GM23338 (cell line): ENCODE data around the gene LTBP2. TPM values are rescaled to one million over a fixed set of nuclear protein-coding genes. Genes with fewer than 3 reads are reported as not detected.

Source experiments
- ATAC-seq: fragments of 200-7000 bp; cut with Tn5 transposase; 3 replicates; pipeline ENCODE4 v1.9.1; 2020
- DNase-seq: peaks from one replicate; pipeline ENCODE4 v3.0.0-alpha.2; 2015; ENCODE audit warnings: low spot score
- H2AFZ ChIP-seq: fragments of 200-600 bp; sonication (generic); 2 replicates; pipeline ENCODE4 v1.8.0; 2016; ENCODE audit warnings: antibody characterized with exemption, mild to moderate bottlenecking, moderate library complexity
- H3F3A ChIP-seq: fragments of 200-600 bp; sonication (generic); replicated peaks from 2 replicates; pipeline ENCODE4 v1.8.0; 2017; ENCODE audit warnings: antibody characterized with exemption, mixed run types, low read depth
- H3K27ac ChIP-seq: fragments of 200-600 bp; sonication (generic); 2 replicates; pipeline ENCODE4 v1.6.1; 2016; ENCODE audit warnings: low read depth
- H3K27me3 ChIP-seq: fragments of 200-600 bp; sonication (generic); 2 replicates; pipeline ENCODE4 v1.8.0; 2016; ENCODE audit warnings: mild to moderate bottlenecking, mixed run types, moderate library complexity; ENCODE audit not compliant: insufficient read depth
- H3K36me3 ChIP-seq: fragments of 200-600 bp; sonication (generic); 2 replicates; pipeline ENCODE4 v1.8.0; 2016; ENCODE audit warnings: mild to moderate bottlenecking; ENCODE audit not compliant: insufficient read depth
- H3K4me1 ChIP-seq: fragments of 200-600 bp; sonication (generic); 2 replicates; pipeline ENCODE4 v1.8.0; 2016; ENCODE audit warnings: mild to moderate bottlenecking, moderate library complexity; ENCODE audit not compliant: insufficient read depth
- H3K4me2 ChIP-seq: fragments of 200-600 bp; sonication (generic); 2 replicates; pipeline ENCODE4 v1.7.1; 2017; ENCODE audit warnings: mixed run types
- H3K4me3 ChIP-seq: fragments of 200-600 bp; sonication (generic); 2 replicates; pipeline ENCODE4 v1.6.1; 2016; ENCODE audit warnings: mixed run types
- H3K79me2 ChIP-seq: fragments of 200-600 bp; sonication (generic); replicated peaks from 2 replicates; pipeline ENCODE4 v1.8.0; 2017; ENCODE audit warnings: mild to moderate bottlenecking; ENCODE audit not compliant: insufficient read depth
- H3K9me2 ChIP-seq: fragments of 200-600 bp; sonication (generic); 2 replicates; pipeline ENCODE4 v1.8.0; 2017; ENCODE audit not compliant: insufficient read depth
- H4K20me1 ChIP-seq: fragments of 200-600 bp; sonication (generic); replicated peaks from 2 replicates; pipeline ENCODE4 v1.8.0; 2017; ENCODE audit warnings: mild to moderate bottlenecking; ENCODE audit not compliant: insufficient read depth
- H3K27ac Mint-ChIP-seq: 2 replicates; pipeline ENCODE4 v1.8.0; 2020; ENCODE audit warnings: inconsistent platforms, mild to moderate bottlenecking, moderate library complexity, mixed read lengths
- H3K27me3 Mint-ChIP-seq: 3 replicates; pipeline ENCODE4 v1.8.0; 2022; ENCODE audit warnings: low read depth, mild to moderate bottlenecking, moderate library complexity, mixed read lengths, inconsistent platforms; ENCODE audit not compliant: insufficient read depth, poor library complexity
- H3K36me3 Mint-ChIP-seq: 3 replicates; pipeline ENCODE4 v1.8.0; 2021; ENCODE audit warnings: low read depth, mild to moderate bottlenecking, inconsistent platforms, moderate library complexity, mixed read lengths
- H3K4me1 Mint-ChIP-seq: 3 replicates; pipeline ENCODE4 v1.8.0; 2020; ENCODE audit warnings: mild to moderate bottlenecking, inconsistent platforms, mixed read lengths
- H3K4me3 Mint-ChIP-seq: 3 replicates; pipeline ENCODE4 v1.8.0; 2021; ENCODE audit warnings: moderate library complexity, mild to moderate bottlenecking, inconsistent platforms, mixed read lengths
- H3K9me3 Mint-ChIP-seq: 3 replicates; pipeline ENCODE4 v1.8.0; 2020; ENCODE audit warnings: moderate library complexity, mild to moderate bottlenecking, inconsistent platforms, mixed read lengths
- CREB1 ChIP-seq: fragments of 250-450 bp; sonication (Bioruptor Pico); IDR thresholded peaks from 2 replicates; pipeline ENCODE4 v1.5.0; 2020; ENCODE audit warnings: low read depth, mild to moderate bottlenecking, moderate library complexity
- CTCF ChIP-seq, 2 experiments: fragments of 200-600 bp in 1 of 2; sonication (generic) in 1 of 2; conservative IDR thresholded peaks; 2 replicates each; pipeline versions ENCODE4 v1.5.1 to v1.6.1; 2016 to 2017; ENCODE audit warnings: antibody characterized with exemption in 2 of 2, low read depth in 2 of 2, mild to moderate bottlenecking in 2 of 2, moderate library complexity in 1 of 2
- ETS1 ChIP-seq: IDR thresholded peaks from 2 replicates; pipeline ENCODE4 v1.6.1; 2016; ENCODE audit warnings: antibody characterized with exemption
- EZH2 ChIP-seq: fragments of 200-600 bp; sonication (generic); IDR thresholded peaks from one replicate; pipeline ENCODE4 v1.8.0; 2017; ENCODE audit warnings: antibody characterized with exemption, mild to moderate bottlenecking, low read depth; ENCODE audit not compliant: unreplicated experiment
- EZH2phosphoT487 ChIP-seq: fragments of 200-600 bp; sonication (generic); IDR thresholded peaks from one replicate; pipeline ENCODE4 v1.8.1; 2018; ENCODE audit warnings: antibody characterized with exemption; ENCODE audit not compliant: unreplicated experiment
- NANOG ChIP-seq: IDR thresholded peaks from 2 replicates; pipeline ENCODE4 v1.6.1; 2016; ENCODE audit warnings: antibody characterized with exemption, borderline replicate concordance
- POLR2AphosphoS5 ChIP-seq: IDR thresholded peaks from 2 replicates; pipeline ENCODE4 v1.6.1; 2016; ENCODE audit warnings: antibody characterized with exemption, low read depth
- ZNF114 ChIP-seq: fragments of 250-450 bp; sonication (Bioruptor Pico); IDR thresholded peaks from 2 replicates; pipeline ENCODE4 v1.5.0; 2020; ENCODE audit warnings: mild to moderate bottlenecking, moderate library complexity
- ZNF331 ChIP-seq: fragments of 250-450 bp; sonication (Bioruptor Pico); IDR thresholded peaks from 2 replicates; pipeline ENCODE4 v1.5.0; 2020; ENCODE audit warnings: low read depth, mild to moderate bottlenecking, moderate library complexity
- ZNF462 ChIP-seq: fragments of 250-450 bp; sonication (Bioruptor Pico); IDR thresholded peaks from 2 replicates; pipeline ENCODE4 v1.5.0; 2020; ENCODE audit warnings: mild to moderate bottlenecking, moderate library complexity
- polyA plus RNA-seq: library from polyadenylated mRNA; unstranded; fragments of >200 nt; fragmentation: Nextera tagmentation; extraction: Ambion mirVana; gene quantifications from 2 replicates; pipeline ENCODE4 v1.2.1, GENCODE V29; 2016
- total RNA-seq: library from RNA; depleted of rRNA; stranded (reverse); fragments of >200 nt; shearing (Covaris generic); gene quantifications from 2 replicates; pipeline ENCODE4 v1.2.3, GENCODE V29; 2014

LTBP2 gene
- total and polyA plus RNA-seq, 2 experiments from 2014 or later = 0.27 to 0.49 TPM

GRCh38 chr14:74567219-74567618 lies 44.8 kb downstream of the LTBP2 start:
- Histone ChIP-seq H4K20me1 (no peaks in the 10 kb centered on the region), H3K9me2 (no peaks in the 10 kb centered on the region), H3K4me3 (no peak overlapping the region), H3K27ac (no peak overlapping the region), H3K4me1 (0 out of 2 replicates have a peak, but pooled peaks cover 6% of the 10 kb centered on the region), H3F3A (no peaks in the 10 kb centered on the region), H3K27me3 (no peaks in the 10 kb centered on the region), H3K36me3 (no peaks in the 10 kb centered on the region), H3K4me2 (no peak overlapping the region), H3K79me2 (no peaks in the 10 kb centered on the region), H2AFZ (no peak overlapping the region)
- no peak overlapping the region for H3K27ac Mint-ChIP-seq
- peaks cover 19% of the 10 kb centered on the region for H3K4me1 Mint-ChIP-seq
- H3K4me3 Mint-ChIP-seq = no peak overlapping the region
- no peak for DNase-seq
- H3K27me3 Mint-ChIP-seq = peaks cover 4% of the 10 kb centered on the region
- ATAC-seq = no peak
- no peaks in the 10 kb centered on the region for H3K36me3 Mint-ChIP-seq
- H3K9me3 Mint-ChIP-seq = no peaks in the 10 kb centered on the region
- no peak for TF ChIP-seq CTCF (conservative IDR thresholded peaks at IDR 0.05; ENCODE audit: low read depth in 2 of 2)
- TF ChIP-seq EZH2phosphoT487 = no peak
- TF ChIP-seq NANOG = no peak
- no peak for TF ChIP-seq ZNF331 (CRISPR knock-in tag)
- TF ChIP-seq CREB1 (CRISPR knock-in tag) = no peak
- TF ChIP-seq ETS1 = no peak
- no peak for TF ChIP-seq ZNF114 (CRISPR knock-in tag)
- no peak for TF ChIP-seq ZNF462
- no peak for TF ChIP-seq POLR2AphosphoS5
- TF ChIP-seq EZH2 = no peak
